ENCODE results near the gene CCL4. TPM values are rescaled to one million over a fixed set of nuclear protein-coding genes. Genes with fewer than 3 reads are reported as not detected.
"Not testable (repeated sequence)": the region's sequence is repeated elsewhere in the genome, so short reads cannot be mapped to it uniquely, and the experiment has no call there.

The CCL4 gene
- total RNA-seq, 2 experiments from 2014 or later: 290 to 311 TPM

- peak; percentile 34 for DNase-seq
- H3K36me3 Mint-ChIP-seq (ENCODE audit: low read depth); ATAC-seq; H3K9me3 Mint-ChIP-seq (ENCODE audit: low read depth); intact Hi-C loops (cut with DNase I, micrococcal nuclease): not testable (repeated sequence)
- ChIA-PET CTCF (interaction anchor here (0.8 to 1.1 kb wide), 2 partner anchors 14 to 16 kb away, joined by 3 read pairs; no protein-coding TSS in a partner anchor), POLR2A (interaction anchor here (3.2 kb wide), 1 partner anchor 31 kb away, joined by 37 read pairs; no protein-coding TSS in a partner anchor)
- peaks cover 47% of the 10 kb centered on the region for H3K4me1 Mint-ChIP-seq
- H3K27ac Mint-ChIP-seq: peak overlapping the region; percentile 38
- H3K27me3 Mint-ChIP-seq: peaks cover 12% of the 10 kb centered on the region
- peak overlapping the region; percentile 50 for H3K4me3 Mint-ChIP-seq
Measured at GRCh38 chr17:36087897-36088572, 15.6 kb upstream of the CCL4 start.

- H3K4me3 Mint-ChIP-seq: peak overlapping the region; percentile 50
- H3K27me3 Mint-ChIP-seq: peaks cover 14% of the 10 kb centered on the region
- no peaks in the 10 kb centered on the region for H3K36me3 Mint-ChIP-seq (ENCODE audit: low read depth)
- H3K27ac Mint-ChIP-seq: peak overlapping the region; percentile 62
- POLR2A ChIA-PET: interaction anchor here (1.0 to 3.2 kb wide), 3 partner anchors 11 to 30 kb away, joined by 4 to 37 read pairs (median 10); no protein-coding TSS in a partner anchor
- intact Hi-C loops (cut with DNase I, micrococcal nuclease): no loop called here
- CTCF ChIA-PET: interaction anchor here (0.8 to 1.5 kb wide), 3 partner anchors 15 to 28 kb away, joined by 3 read pairs; no protein-coding TSS in a partner anchor
- no peak for ATAC-seq
- DNase-seq: peak; percentile 23
- H3K4me1 Mint-ChIP-seq: peaks cover 41% of the 10 kb centered on the region
- H3K9me3 Mint-ChIP-seq (ENCODE audit: low read depth): no peaks in the 10 kb centered on the region
Measured at GRCh38 chr17:36088670-36089338, 14.8 kb upstream of the CCL4 start.

GRCh38 chr17:36089339-36089865 lies 14.2 kb upstream of the CCL4 start:
- CTCF ChIA-PET: interaction anchor here (0.8 to 3.3 kb wide), 9 partner anchors 13 to 120 kb away, joined by 3 to 15 read pairs (median 3); partner anchors contain the start of gene CCL4
- H3K27ac Mint-ChIP-seq: peak overlapping the region; percentile 62
- intact Hi-C loops (cut with DNase I, micrococcal nuclease): no loop called here

GRCh38 chr17:36089888-36090836 lies 13.5 kb upstream of the CCL4 start, which contains the start of gene CCL3:
CCL3 (minus strand) TSS chr17:36090143; CDS start chr17:36090058, 85 bp downstream.
- Mint-ChIP-seq H3K9me3 (ENCODE audit: low read depth) (no peaks in the 10 kb centered on the region), H3K4me1 (peaks cover 45% of the 10 kb centered on the region), H3K36me3 (ENCODE audit: low read depth) (no peaks in the 10 kb centered on the region), H3K27me3 (peaks cover 22% of the 10 kb centered on the region), H3K27ac (peak within 1 kb of the TSS; percentile 62), H3K4me3 (peak within 1 kb of the TSS; percentile 50)
- POLR2A ChIA-PET: interaction anchor here (0.6 to 3.2 kb wide), 13 partner anchors 9 to 1838 kb away, joined by 3 to 37 read pairs (median 4); partner anchors contain the start of genes CCL4 and CCL5
- intact Hi-C loops (cut with DNase I, micrococcal nuclease): loop anchor here (1.0 to 5.0 kb wide), 4 partner anchors 18 to 208 kb away; partner anchors contain the start of gene CCL5 (in 1 of the 2)
- CTCF ChIA-PET: interaction anchor here (1.2 to 3.3 kb wide), 7 partner anchors 13 to 121 kb away, joined by 3 to 15 read pairs (median 7); partner anchors contain the start of gene CCL4
- ATAC-seq: peak; percentile 75
- peak; percentile 67 for DNase-seq

More at GRCh38 chr17:36089339-36089865, 14.2 kb upstream of the CCL4 start:
- Mint-ChIP-seq H3K4me1 (peaks cover 40% of the 10 kb centered on the region), H3K9me3 (ENCODE audit: low read depth) (no peaks in the 10 kb centered on the region), H3K36me3 (ENCODE audit: low read depth) (no peaks in the 10 kb centered on the region), H3K27me3 (peaks cover 17% of the 10 kb centered on the region), H3K4me3 (peak overlapping the region; percentile 50)
- ATAC-seq (no peak), DNase-seq (no peak)
- POLR2A ChIA-PET: interaction anchor here (0.7 to 3.2 kb wide), 9 partner anchors 10 to 210 kb away, joined by 3 to 37 read pairs (median 5); partner anchors contain the start of genes CCL4 and CCL5

- ChIA-PET CTCF (interaction anchor here (0.6 to 3.3 kb wide), 3 partner anchors 15 to 26 kb away, joined by 3 to 15 read pairs (median 7); no protein-coding TSS in a partner anchor), POLR2A (interaction anchor here (1.3 to 2.0 kb wide), 3 partner anchors 20 to 28 kb away, joined by 4 to 8 read pairs (median 5); no protein-coding TSS in a partner anchor)
- Mint-ChIP-seq H3K27ac (peak overlapping the region; percentile 52), H3K4me3 (no peak overlapping the region), H3K27me3 (peaks cover 27% of the 10 kb centered on the region), H3K36me3 (ENCODE audit: low read depth) (no peaks in the 10 kb centered on the region), H3K9me3 (ENCODE audit: low read depth) (no peaks in the 10 kb centered on the region), H3K4me1 (peaks cover 38% of the 10 kb centered on the region)
- DNase-seq: peak; percentile 71
- intact Hi-C loops (cut with DNase I, micrococcal nuclease): loop anchor here (5.0 kb wide), 2 partner anchors 55 to 210 kb away; partner anchors contain the start of gene CCL5 (in 1 of the 2)
- peak; percentile 71 for ATAC-seq
Measured at GRCh38 chr17:36092230-36092629, 11.4 kb upstream of the CCL4 start.

DNA sequence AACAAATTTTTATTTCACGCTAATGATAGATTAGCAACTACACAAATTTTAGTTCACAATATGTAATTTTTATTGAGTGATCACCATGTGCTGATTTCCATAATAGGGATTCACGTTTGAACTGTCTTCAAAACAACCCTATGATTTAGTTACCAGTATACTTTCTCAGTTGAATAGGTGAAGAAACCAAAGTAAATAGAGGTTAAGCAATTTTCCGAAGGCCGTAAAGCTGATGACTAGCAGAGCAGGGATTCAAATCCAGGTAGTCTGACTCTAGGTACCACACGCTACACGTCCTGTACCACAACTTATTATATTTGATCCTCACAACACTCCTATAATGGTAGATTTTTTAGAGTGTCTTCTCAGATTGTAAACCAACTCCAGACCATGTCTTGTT lies 10.9 kb upstream of the CCL4 start:
- ATAC-seq; H3K4me3 Mint-ChIP-seq; DNase-seq; H3K36me3 Mint-ChIP-seq (ENCODE audit: low read depth); H3K9me3 Mint-ChIP-seq (ENCODE audit: low read depth): not testable (repeated sequence)
- POLR2A ChIA-PET: interaction anchor here (1.3 to 2.0 kb wide), 3 partner anchors 20 to 28 kb away, joined by 4 to 8 read pairs (median 5); no protein-coding TSS in a partner anchor
- H3K4me1 Mint-ChIP-seq: peaks cover 38% of the 10 kb centered on the region
- intact Hi-C loops (cut with DNase I, micrococcal nuclease): loop anchor here (5.0 kb wide), 2 partner anchors 55 to 210 kb away; partner anchors contain the start of gene CCL5 (in 1 of the 2)
- CTCF ChIA-PET: interaction anchor here (1.2 to 3.3 kb wide), 2 partner anchors 19 to 26 kb away, joined by 7 to 15 read pairs; no protein-coding TSS in a partner anchor
- H3K27me3 Mint-ChIP-seq: peaks cover 25% of the 10 kb centered on the region
- peak overlapping the region; percentile 52 for H3K27ac Mint-ChIP-seq

GRCh38 chr17:36094232-36094631 lies 9.4 kb upstream of the CCL4 start:
- H3K4me1 Mint-ChIP-seq: peaks cover 36% of the 10 kb centered on the region
- peaks cover 26% of the 10 kb centered on the region for H3K27me3 Mint-ChIP-seq
- ChIA-PET CTCF (no interaction called here), POLR2A (no interaction called here)
- DNase-seq (no peak), ATAC-seq (no peak)
- H3K36me3 Mint-ChIP-seq (ENCODE audit: low read depth): no peaks in the 10 kb centered on the region
- intact Hi-C loops (cut with DNase I, micrococcal nuclease): loop anchor here (5.0 kb wide), 2 partner anchors 53 to 212 kb away; partner anchors contain the start of gene CCL5 (in 1 of the 2)
- H3K27ac Mint-ChIP-seq: no peak overlapping the region
- H3K9me3 Mint-ChIP-seq (ENCODE audit: low read depth): no peaks in the 10 kb centered on the region
- no peak overlapping the region for H3K4me3 Mint-ChIP-seq

- POLR2A ChIA-PET: no interaction called here
- CTCF ChIA-PET: no interaction called here
- Mint-ChIP-seq H3K36me3 (ENCODE audit: low read depth) (no peaks in the 10 kb centered on the region), H3K27ac (no peak overlapping the region), H3K9me3 (ENCODE audit: low read depth) (no peaks in the 10 kb centered on the region), H3K4me3 (no peak overlapping the region), H3K27me3 (peaks cover 30% of the 10 kb centered on the region), H3K4me1 (peaks cover 39% of the 10 kb centered on the region)
- DNase-seq (no peak), ATAC-seq (no peak)
- intact Hi-C loops (cut with DNase I, micrococcal nuclease): loop anchor here (5.0 kb wide), 2 partner anchors 53 to 212 kb away; partner anchors contain the start of gene CCL5 (in 1 of the 2)
Measured at GRCh38 chr17:36094746-36095145, 8.9 kb upstream of the CCL4 start.

DNA sequence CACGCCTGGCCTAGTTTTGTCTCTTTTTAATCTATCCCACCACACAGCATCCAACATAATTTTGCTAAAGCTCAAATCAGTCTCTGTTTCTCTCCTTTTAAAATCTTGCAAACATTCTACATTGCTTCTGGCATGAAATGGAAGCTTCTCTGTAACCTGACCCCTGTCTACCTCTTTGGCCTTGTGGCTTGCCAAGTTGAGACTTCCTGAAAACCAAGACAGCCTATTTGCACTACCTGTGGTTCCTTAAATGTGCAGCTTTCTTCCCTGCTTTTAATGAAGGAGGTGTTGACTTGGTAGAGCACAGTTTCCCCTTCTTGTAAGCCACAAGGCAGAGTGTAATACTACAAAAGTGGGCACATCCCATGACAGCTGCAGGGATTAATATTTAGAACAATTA lies 7.6 kb upstream of the CCL4 start:
- ChIA-PET CTCF (no interaction called here), POLR2A (no interaction called here)

DNA sequence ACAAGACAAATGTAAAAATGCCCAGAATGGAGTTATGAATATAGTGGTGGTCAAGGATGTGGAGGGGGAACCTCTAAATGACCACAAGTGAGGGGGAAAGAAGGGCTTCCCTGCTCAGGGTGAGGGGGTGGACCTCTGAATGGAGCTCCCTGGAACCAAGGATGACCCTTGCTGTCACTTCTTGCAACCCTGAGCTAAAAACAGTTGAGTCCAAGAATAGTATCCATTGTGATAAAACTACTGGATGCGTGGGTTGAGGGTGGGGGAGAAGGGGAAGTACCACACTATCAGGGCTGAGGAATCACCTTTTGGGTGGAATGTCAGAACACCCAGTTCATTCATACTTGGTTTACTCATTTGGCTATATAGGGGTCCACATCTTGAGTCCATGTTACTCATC lies 4.6 kb upstream of the CCL4 start:
- not testable (repeated sequence) for H3K27ac Mint-ChIP-seq

More for the DNA sequence above, 7.6 kb upstream of the CCL4 start:
- Mint-ChIP-seq H3K4me1 (peaks cover 32% of the 10 kb centered on the region), H3K9me3 (ENCODE audit: low read depth) (no peaks in the 10 kb centered on the region), H3K36me3 (ENCODE audit: low read depth) (no peaks in the 10 kb centered on the region), H3K27me3 (peaks cover 34% of the 10 kb centered on the region), H3K27ac (no peak overlapping the region), H3K4me3 (no peak overlapping the region)
- ATAC-seq (no peak), DNase-seq (no peak)
- intact Hi-C loops (cut with DNase I, micrococcal nuclease): no loop called here

More for the DNA sequence above, 4.6 kb upstream of the CCL4 start:
- CTCF ChIA-PET; ATAC-seq; intact Hi-C loops (cut with DNase I, micrococcal nuclease); H3K4me3 Mint-ChIP-seq; DNase-seq; H3K9me3 Mint-ChIP-seq (ENCODE audit: low read depth); H3K36me3 Mint-ChIP-seq (ENCODE audit: low read depth): not testable (repeated sequence)
- peaks cover 34% of the 10 kb centered on the region for H3K27me3 Mint-ChIP-seq
- H3K4me1 Mint-ChIP-seq: peaks cover 25% of the 10 kb centered on the region
- POLR2A ChIA-PET: interaction anchor here (0.6 to 1.7 kb wide), 3 partner anchors 8 to 218 kb away, joined by 3 to 10 read pairs (median 3); partner anchors contain the start of gene CCL3

All from activated CD4-positive, alpha-beta T cell treated with anti-CD3 and anti-CD28 coated beads for 36 hours (primary cell).